DND-41 (cell line): ENCODE measurements around the gene HDAC6.

Experiments used
- ATAC-seq: fragments of 200-7000 bp; cut with Tn5 transposase; 3 replicates; pipeline ENCODE4 v1.9.1; 2021; ENCODE audit warnings: low read depth; ENCODE audit not compliant: insufficient read depth
- DNase-seq: peaks from one replicate; pipeline ENCODE4 v3.0.0-alpha.2; 2020
- H2AFZ ChIP-seq: 2 replicates; pipeline ENCODE4 v1.6.0; 2012; ENCODE audit warnings: low read depth, low read length
- H3K27ac ChIP-seq: 2 replicates; pipeline ENCODE4 v1.5.1; 2012; ENCODE audit warnings: low read length, inconsistent platforms
- H3K27me3 ChIP-seq: fragments of 200-600 bp; sonication (generic); 2 replicates; pipeline ENCODE4 v1.6.0; 2012; ENCODE audit warnings: low read length, mild to moderate bottlenecking, inconsistent platforms; ENCODE audit not compliant: insufficient read depth, poor library complexity
- H3K36me3 ChIP-seq: 2 replicates; pipeline ENCODE4 v1.5.1; 2012; ENCODE audit warnings: low read length, inconsistent platforms; ENCODE audit not compliant: insufficient read depth
- H3K4me1 ChIP-seq: 2 replicates; pipeline ENCODE4 v1.5.1; 2012; ENCODE audit warnings: mild to moderate bottlenecking, low read length; ENCODE audit not compliant: insufficient read depth
- H3K4me2 ChIP-seq: 2 replicates; pipeline ENCODE4 v1.6.0; 2012; ENCODE audit warnings: mild to moderate bottlenecking, moderate library complexity, low read length, inconsistent platforms; ENCODE audit not compliant: insufficient read depth
- H3K4me3 ChIP-seq, 2 experiments: fragments of 200-600 bp in 1 of 2; shearing (Covaris generic) in 1 of 2; 2 replicates each; pipeline ENCODE4 v1.5.1; 2012 to 2016; ENCODE audit warnings: inconsistent platforms in 2 of 2, low read length in 2 of 2, mild to moderate bottlenecking in 2 of 2, low read depth in 1 of 2, moderate library complexity in 1 of 2
- H3K79me2 ChIP-seq: 2 replicates; pipeline ENCODE4 v1.6.0; 2012; ENCODE audit warnings: low read length, inconsistent platforms; ENCODE audit not compliant: insufficient read depth
- H3K9ac ChIP-seq: 2 replicates; pipeline ENCODE4 v1.6.0; 2012; ENCODE audit warnings: low read depth, mild to moderate bottlenecking, inconsistent platforms, low read length, moderate library complexity
- H3K9me3 ChIP-seq: 2 replicates; pipeline ENCODE4 v1.5.1; 2012; ENCODE audit warnings: low read length, moderate library complexity, mild to moderate bottlenecking, inconsistent platforms; ENCODE audit not compliant: insufficient read depth, severe bottlenecking
- H4K20me1 ChIP-seq: 2 replicates; pipeline ENCODE4 v1.6.0; 2012; ENCODE audit warnings: low read length; ENCODE audit not compliant: insufficient read depth
- EZH2 ChIP-seq: IDR thresholded peaks from 3 replicates; pipeline ENCODE4 v1.6.1; 2012; ENCODE audit warnings: borderline replicate concordance, low read depth, mild to moderate bottlenecking, moderate library complexity, low read length, inconsistent platforms; ENCODE audit not compliant: severe bottlenecking
- TF ChIP-seq, protein P1 (sequence below): IDR thresholded peaks from 2 replicates; pipeline ENCODE4 v1.5.1; 2012; ENCODE audit warnings: borderline replicate concordance, low read length, moderate library complexity, mild to moderate bottlenecking; ENCODE audit not compliant: poor library complexity, severe bottlenecking; ENCODE audit errors: extremely low read depth

The HDAC6 gene

GRCh38 chrX:48790477-48790876, 11.4 kb upstream of the HDAC6 start:
- ATAC-seq = no peak
- DNase-seq = no peak
- Histone ChIP-seq H3K4me1 (no peaks in the 10 kb centered on the region), H2AFZ (no peak overlapping the region), H3K9ac (no peak overlapping the region), H3K9me3 (no peaks in the 10 kb centered on the region), H3K4me3 (no peak overlapping the region), H3K27me3 (no peaks in the 10 kb centered on the region), H3K4me2 (no peak overlapping the region), H4K20me1 (no peaks in the 10 kb centered on the region), H3K27ac (no peak overlapping the region), H3K36me3 (no peaks in the 10 kb centered on the region), H3K79me2 (no peaks in the 10 kb centered on the region)
- TF ChIP-seq EZH2 = no peak
- TF ChIP-seq, protein P1, sequence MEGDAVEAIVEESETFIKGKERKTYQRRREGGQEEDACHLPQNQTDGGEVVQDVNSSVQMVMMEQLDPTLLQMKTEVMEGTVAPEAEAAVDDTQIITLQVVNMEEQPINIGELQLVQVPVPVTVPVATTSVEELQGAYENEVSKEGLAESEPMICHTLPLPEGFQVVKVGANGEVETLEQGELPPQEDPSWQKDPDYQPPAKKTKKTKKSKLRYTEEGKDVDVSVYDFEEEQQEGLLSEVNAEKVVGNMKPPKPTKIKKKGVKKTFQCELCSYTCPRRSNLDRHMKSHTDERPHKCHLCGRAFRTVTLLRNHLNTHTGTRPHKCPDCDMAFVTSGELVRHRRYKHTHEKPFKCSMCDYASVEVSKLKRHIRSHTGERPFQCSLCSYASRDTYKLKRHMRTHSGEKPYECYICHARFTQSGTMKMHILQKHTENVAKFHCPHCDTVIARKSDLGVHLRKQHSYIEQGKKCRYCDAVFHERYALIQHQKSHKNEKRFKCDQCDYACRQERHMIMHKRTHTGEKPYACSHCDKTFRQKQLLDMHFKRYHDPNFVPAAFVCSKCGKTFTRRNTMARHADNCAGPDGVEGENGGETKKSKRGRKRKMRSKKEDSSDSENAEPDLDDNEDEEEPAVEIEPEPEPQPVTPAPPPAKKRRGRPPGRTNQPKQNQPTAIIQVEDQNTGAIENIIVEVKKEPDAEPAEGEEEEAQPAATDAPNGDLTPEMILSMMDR = no peak

DNA sequence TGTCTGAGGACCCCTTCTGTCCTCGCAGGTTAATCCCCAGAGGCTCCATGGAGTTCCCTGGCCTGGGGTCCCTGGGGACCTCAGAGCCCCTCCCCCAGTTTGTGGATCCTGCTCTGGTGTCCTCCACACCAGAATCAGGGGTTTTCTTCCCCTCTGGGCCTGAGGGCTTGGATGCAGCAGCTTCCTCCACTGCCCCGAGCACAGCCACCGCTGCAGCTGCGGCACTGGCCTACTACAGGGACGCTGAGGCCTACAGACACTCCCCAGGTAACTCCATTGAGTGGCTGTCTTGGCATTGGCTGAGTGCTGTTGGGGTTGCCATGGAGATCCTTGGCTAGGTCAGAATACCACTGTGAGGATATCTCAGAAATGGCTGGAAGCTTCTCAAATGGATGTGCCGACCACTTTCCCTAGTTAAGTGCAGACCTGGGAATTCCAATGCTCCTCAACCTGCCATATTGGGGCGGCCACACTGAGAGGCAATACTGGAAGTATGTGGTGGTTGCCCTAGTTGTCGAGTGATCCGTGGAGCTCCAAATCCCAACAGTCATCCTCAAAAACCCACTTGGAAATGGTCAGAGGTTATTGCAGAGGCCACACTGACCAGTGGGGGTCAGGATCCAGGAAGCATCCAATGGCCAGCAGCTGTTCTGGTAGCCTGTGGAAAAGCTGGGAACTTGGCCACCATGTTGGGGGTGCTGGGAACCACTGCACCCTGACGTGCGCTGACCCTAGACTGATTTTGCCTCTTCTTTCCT, 10.6 kb upstream of the HDAC6 start:
- H3K27ac ChIP-seq = no peak overlapping the region
- DNase-seq (no peak), ATAC-seq (no peak)
- no peak overlapping the region for H3K4me2 ChIP-seq
- H3K9ac ChIP-seq = no peak overlapping the region
- no peaks in the 10 kb centered on the region for H4K20me1 ChIP-seq
- H3K9me3 ChIP-seq = no peaks in the 10 kb centered on the region
- no peaks in the 10 kb centered on the region for H3K79me2 ChIP-seq
- H3K27me3 ChIP-seq = no peaks in the 10 kb centered on the region
- H3K36me3 ChIP-seq = no peaks in the 10 kb centered on the region
- no peak overlapping the region for H3K4me3 ChIP-seq
- H3K4me1 ChIP-seq = no peaks in the 10 kb centered on the region
- H2AFZ ChIP-seq = no peak overlapping the region
- no peak for TF ChIP-seq EZH2
- TF ChIP-seq, protein P1 = no peak

GRCh38 chrX:48792219-48792618, 9.6 kb upstream of the HDAC6 start:
- H3K27me3 ChIP-seq = no peaks in the 10 kb centered on the region
- H3K4me3 ChIP-seq = no peak overlapping the region
- no peaks in the 10 kb centered on the region for H3K9me3 ChIP-seq
- TF ChIP-seq, protein P1 = no peak
- H2AFZ ChIP-seq = no peak overlapping the region
- ATAC-seq = no peak
- H3K36me3 ChIP-seq = no peaks in the 10 kb centered on the region
- no peak overlapping the region for H3K4me2 ChIP-seq
- no peaks in the 10 kb centered on the region for H3K4me1 ChIP-seq
- H3K27ac ChIP-seq = no peak overlapping the region
- H3K9ac ChIP-seq = no peak overlapping the region
- H4K20me1 ChIP-seq = no peaks in the 10 kb centered on the region
- DNase-seq = no peak
- no peaks in the 10 kb centered on the region for H3K79me2 ChIP-seq
